ENCODE data around the gene SPACA4.

The SPACA4 gene

DNA sequence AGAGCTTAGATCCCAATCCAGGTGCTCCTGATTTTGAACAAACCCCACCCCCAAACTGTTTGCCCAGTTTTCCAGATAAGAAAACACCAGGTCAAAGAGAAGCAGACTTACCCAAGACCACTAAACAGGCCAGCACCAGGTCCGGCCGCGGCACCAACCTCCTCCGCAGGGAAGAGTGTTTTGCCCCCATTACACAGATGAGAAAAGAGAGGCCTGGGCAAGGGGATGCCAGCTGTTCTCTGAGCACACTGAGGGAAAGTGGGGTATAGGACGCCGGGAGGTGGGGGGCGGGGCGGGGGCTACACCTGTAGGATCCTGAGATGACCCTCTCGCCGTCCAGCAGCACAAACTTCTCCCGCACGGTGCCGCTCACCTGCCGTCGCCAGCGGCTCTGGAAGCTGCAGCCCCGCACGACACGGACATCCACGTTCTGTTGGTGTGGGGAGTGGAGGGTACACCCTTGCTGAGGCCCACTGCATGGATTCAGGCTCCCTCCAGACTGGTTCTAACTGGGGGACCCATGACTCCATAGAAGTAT lies 3.1 kb downstream of the SPACA4 start:
- Histone ChIP-seq H3K27me3 (replicated peaks; ENCODE audit: insufficient read depth, low read length) (peaks cover 22% of the 10 kb centered on the region), H3K4me3 (ENCODE audit: low read length) (no peak overlapping the region), H3K79me2 (ENCODE audit: low read length) (no peaks in the 10 kb centered on the region), H3K4me1 (ENCODE audit: low read length) (no peaks in the 10 kb centered on the region), H3K27ac (ENCODE audit: low read length) (no peak overlapping the region), H4K20me1 (ENCODE audit: insufficient read depth, low read length) (no peaks in the 10 kb centered on the region), H2AFZ (ENCODE audit: low read length) (no peak overlapping the region), H3K4me2 (ENCODE audit: low read depth, low read length) (no peak overlapping the region; the same call in 1 of the 2 replicates), H3F3A (ENCODE audit: insufficient read depth, low read length) (no peaks in the 10 kb centered on the region; the same call in 1 of the 2 replicates), H3K9me2 (replicated peaks; ENCODE audit: insufficient read depth, low read length) (no peaks in the 10 kb centered on the region), H3K9me3 (replicated peaks; ENCODE audit: insufficient read depth, low read length) (no peaks in the 10 kb centered on the region), H3K9ac (ENCODE audit: low read length) (no peak overlapping the region), H3K36me3 (replicated peaks; ENCODE audit: insufficient read depth, low read length) (no peaks in the 10 kb centered on the region)
- no peak for DNase-seq
- TF ChIP-seq EZH2phosphoT487 (IDR thresholded peaks at IDR 0.05; ENCODE audit: low read length) (no peak), EZH2 (optimal IDR thresholded peaks at IDR 0.05; ENCODE audit: low read depth, low read length) (no peak)
- TF ChIP-seq, protein P1, sequence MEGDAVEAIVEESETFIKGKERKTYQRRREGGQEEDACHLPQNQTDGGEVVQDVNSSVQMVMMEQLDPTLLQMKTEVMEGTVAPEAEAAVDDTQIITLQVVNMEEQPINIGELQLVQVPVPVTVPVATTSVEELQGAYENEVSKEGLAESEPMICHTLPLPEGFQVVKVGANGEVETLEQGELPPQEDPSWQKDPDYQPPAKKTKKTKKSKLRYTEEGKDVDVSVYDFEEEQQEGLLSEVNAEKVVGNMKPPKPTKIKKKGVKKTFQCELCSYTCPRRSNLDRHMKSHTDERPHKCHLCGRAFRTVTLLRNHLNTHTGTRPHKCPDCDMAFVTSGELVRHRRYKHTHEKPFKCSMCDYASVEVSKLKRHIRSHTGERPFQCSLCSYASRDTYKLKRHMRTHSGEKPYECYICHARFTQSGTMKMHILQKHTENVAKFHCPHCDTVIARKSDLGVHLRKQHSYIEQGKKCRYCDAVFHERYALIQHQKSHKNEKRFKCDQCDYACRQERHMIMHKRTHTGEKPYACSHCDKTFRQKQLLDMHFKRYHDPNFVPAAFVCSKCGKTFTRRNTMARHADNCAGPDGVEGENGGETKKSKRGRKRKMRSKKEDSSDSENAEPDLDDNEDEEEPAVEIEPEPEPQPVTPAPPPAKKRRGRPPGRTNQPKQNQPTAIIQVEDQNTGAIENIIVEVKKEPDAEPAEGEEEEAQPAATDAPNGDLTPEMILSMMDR (IDR thresholded peaks at IDR 0.05; ENCODE audit: low read length): no peak

DNA sequence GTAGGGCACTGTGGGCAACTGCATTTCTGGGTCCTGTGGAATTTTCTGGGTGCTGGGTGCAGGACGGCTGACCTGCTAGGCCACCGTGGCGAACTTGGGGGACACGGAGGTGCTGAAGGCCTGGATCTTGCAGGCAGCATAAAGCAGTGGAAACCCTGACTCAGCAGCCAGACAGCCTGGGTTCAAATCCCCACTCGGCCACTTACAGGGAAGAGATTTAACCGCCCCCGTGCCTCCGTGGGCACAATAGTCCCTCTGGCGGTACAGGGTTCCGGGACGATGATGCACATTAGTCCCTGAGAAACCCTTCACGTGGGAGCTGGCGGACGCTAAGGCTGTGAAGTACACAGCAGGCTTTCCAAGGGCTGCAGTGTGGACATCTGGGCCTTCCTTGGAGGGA lies 5.3 kb downstream of the SPACA4 start:
- Histone ChIP-seq H4K20me1 (ENCODE audit: insufficient read depth, low read length) (peaks cover 16% of the 10 kb centered on the region), H2AFZ (ENCODE audit: low read length) (no peak overlapping the region)

GRCh38 chr19:48613024-48613851 lies 6.7 kb downstream of the SPACA4 start:
- no peak for DNase-seq
- H3K9me3 ChIP-seq (replicated peaks; ENCODE audit: insufficient read depth, low read length): no peaks in the 10 kb centered on the region
- peaks cover 28% of the 10 kb centered on the region for H4K20me1 ChIP-seq (ENCODE audit: insufficient read depth, low read length)
- H2AFZ ChIP-seq (ENCODE audit: low read length): no peak overlapping the region
- peaks cover 32% of the 10 kb centered on the region for H3F3A ChIP-seq (ENCODE audit: insufficient read depth, low read length)
- peaks cover 19% of the 10 kb centered on the region for H3K36me3 ChIP-seq (replicated peaks; ENCODE audit: insufficient read depth, low read length)
- H3K9ac ChIP-seq (ENCODE audit: low read length): no peak overlapping the region
- peaks cover 9% of the 10 kb centered on the region; the same call in 1 of the 2 replicates for H3K4me1 ChIP-seq (ENCODE audit: low read length)
- H3K4me2 ChIP-seq (ENCODE audit: low read depth, low read length): no peak overlapping the region
- TF ChIP-seq EZH2phosphoT487 (IDR thresholded peaks at IDR 0.05; ENCODE audit: low read length): no peak
- TF ChIP-seq, protein P1 (IDR thresholded peaks at IDR 0.05; ENCODE audit: low read length): no peak
- no peak for TF ChIP-seq EZH2 (optimal IDR thresholded peaks at IDR 0.05; ENCODE audit: low read depth, low read length)
- no peak overlapping the region for H3K27ac ChIP-seq (ENCODE audit: low read length)
- H3K79me2 ChIP-seq (ENCODE audit: low read length): peaks cover 22% of the 10 kb centered on the region
- no peaks in the 10 kb centered on the region for H3K27me3 ChIP-seq (replicated peaks; ENCODE audit: insufficient read depth, low read length)
- H3K9me2 ChIP-seq (replicated peaks; ENCODE audit: insufficient read depth, low read length): no peaks in the 10 kb centered on the region
- no peak overlapping the region for H3K4me3 ChIP-seq (ENCODE audit: low read length)

More for the DNA sequence above, 5.3 kb downstream of the SPACA4 start:
- H3K36me3 ChIP-seq (replicated peaks; ENCODE audit: insufficient read depth, low read length): peaks cover 14% of the 10 kb centered on the region
- TF ChIP-seq EZH2phosphoT487 (IDR thresholded peaks at IDR 0.05; ENCODE audit: low read length) (no peak), EZH2 (optimal IDR thresholded peaks at IDR 0.05; ENCODE audit: low read depth, low read length) (no peak)
- TF ChIP-seq, protein P1 (IDR thresholded peaks at IDR 0.05; ENCODE audit: low read length): no peak
- no peaks in the 10 kb centered on the region for H3K9me2 ChIP-seq (replicated peaks; ENCODE audit: insufficient read depth, low read length)
- H3F3A ChIP-seq (ENCODE audit: insufficient read depth, low read length): peaks cover 19% of the 10 kb centered on the region
- H3K27ac ChIP-seq (ENCODE audit: low read length): no peak overlapping the region
- no peaks in the 10 kb centered on the region for H3K4me1 ChIP-seq (ENCODE audit: low read length)
- peaks cover 6% of the 10 kb centered on the region for H3K27me3 ChIP-seq (replicated peaks; ENCODE audit: insufficient read depth, low read length)
- peaks cover 8% of the 10 kb centered on the region for H3K79me2 ChIP-seq (ENCODE audit: low read length)
- no peak for DNase-seq
- no peak overlapping the region for H3K4me2 ChIP-seq (ENCODE audit: low read depth, low read length)
- no peak overlapping the region for H3K4me3 ChIP-seq (ENCODE audit: low read length)
- H3K9me3 ChIP-seq (replicated peaks; ENCODE audit: insufficient read depth, low read length): no peaks in the 10 kb centered on the region
- no peak overlapping the region for H3K9ac ChIP-seq (ENCODE audit: low read length)

Measured in MM.1S (cell line).